GM12891 (cell line): Measurements from ENCODE around the gene MACO1.

Experiments
- POLR2A ChIP-seq: IDR thresholded peaks from 2 replicates; pipeline ENCODE4 v1.6.1; 2011; ENCODE audit warnings: low read depth, low read length, control low read depth
- POLR2AphosphoS5 ChIP-seq: IDR thresholded peaks from 2 replicates; pipeline ENCODE4 v1.6.1; 2011; ENCODE audit warnings: low read depth, low read length, control low read depth

DNA sequence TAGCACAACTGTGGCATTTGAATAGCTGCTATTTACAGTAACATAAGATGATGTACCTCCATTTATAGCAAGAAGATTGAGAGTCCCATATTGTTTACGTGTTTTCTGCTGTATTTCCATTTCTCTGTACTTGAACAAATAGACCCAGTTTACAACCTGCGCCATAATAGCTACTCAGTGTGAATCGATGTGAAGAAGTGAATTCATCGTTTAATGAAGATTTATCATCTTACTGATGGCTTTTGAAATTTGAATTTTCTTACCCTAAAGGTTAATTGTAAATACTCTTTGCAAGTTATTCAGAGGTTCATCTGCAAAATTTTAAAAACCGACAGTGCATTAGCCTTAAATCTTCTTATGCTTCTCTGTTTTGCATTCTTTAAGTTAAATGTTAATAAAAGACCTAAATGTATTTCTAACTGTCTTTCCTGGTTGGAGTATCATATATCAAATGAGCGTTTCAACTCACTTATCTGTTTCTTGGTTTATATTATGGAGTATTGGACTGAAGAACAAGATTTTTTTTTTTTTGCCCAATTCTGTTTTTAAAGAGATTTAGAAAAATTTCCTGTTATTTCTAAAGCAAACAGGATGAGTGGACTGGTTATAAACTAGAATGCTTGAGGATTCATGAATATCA, 2.2 kb downstream of the MACO1 start:
- TF ChIP-seq POLR2AphosphoS5 (no peak), POLR2A (no peak)
